GM18520 (cell line): Measurements from ENCODE around the gene ILRUN.
"Not testable (repeated sequence)": the region's sequence is repeated elsewhere in the genome, so short reads cannot be mapped to it uniquely, and the experiment has no call there.

Experiments used
- ATAC-seq: cut with Tn5 transposase; IDR thresholded peaks from one replicate; pipeline ENCODE4 v1.9.1; 2021; ENCODE audit not compliant: unreplicated experiment

ILRUN gene

GRCh38 chr6:34667481-34668238 is 28.9 kb downstream of the ILRUN start:
- no peak for ATAC-seq

DNA sequence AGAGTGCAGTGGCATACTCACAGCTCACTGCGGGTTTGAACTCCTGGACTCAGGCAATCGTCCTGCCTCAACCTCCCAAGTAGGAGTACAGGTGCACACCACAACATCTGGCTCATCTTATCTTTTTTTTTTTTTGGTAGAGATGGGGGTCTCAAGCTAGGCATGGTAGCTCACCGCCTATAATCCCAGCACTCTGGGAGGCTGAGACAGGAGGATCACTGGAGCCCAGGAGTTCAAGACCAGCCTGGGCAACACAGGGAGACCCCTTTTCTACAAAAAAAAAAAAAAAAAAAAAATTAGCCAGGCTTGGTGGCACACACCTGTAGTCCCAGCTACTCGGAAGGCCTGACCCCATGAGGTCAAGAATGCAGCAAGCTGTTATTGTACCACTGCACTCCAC is 31.5 kb downstream of the ILRUN start:
- ATAC-seq, result no peak

DNA sequence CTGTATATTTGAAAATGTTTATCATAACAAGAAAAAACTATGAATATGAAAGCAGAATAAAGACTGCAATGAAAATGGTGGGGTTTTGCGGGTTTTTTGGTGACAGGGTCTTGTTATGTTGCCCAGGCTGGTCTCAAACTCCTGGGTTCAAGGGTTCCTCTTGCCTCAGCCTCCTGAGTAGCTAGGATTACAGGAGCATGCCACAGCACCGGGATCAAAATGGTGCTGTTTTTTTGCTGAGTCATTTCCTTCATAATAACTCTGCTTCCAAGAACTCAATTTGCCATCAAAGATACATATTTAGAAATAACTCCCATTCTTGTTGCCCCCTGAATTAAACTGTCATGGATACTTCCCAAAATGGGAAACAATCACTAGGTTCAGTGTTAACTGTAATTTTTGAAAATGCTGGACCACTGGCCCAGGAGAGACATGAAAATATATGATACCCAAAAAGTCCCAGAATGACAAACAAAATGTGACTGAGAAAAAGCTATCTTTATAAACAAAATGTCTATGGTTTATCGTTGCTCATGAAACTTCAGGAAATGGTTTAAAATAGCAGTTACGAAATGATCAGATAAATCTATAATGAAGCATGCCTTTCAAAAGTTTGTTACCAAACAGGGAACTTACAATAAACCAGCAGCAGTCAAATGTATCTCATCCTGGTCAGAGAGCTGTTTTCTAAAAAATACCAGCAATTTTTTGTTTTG is 32.2 kb downstream of the ILRUN start:
- no peak for ATAC-seq

GRCh38 chr6:34663831-34664255 is 32.7 kb downstream of the ILRUN start:
- ATAC-seq, result no peak

DNA sequence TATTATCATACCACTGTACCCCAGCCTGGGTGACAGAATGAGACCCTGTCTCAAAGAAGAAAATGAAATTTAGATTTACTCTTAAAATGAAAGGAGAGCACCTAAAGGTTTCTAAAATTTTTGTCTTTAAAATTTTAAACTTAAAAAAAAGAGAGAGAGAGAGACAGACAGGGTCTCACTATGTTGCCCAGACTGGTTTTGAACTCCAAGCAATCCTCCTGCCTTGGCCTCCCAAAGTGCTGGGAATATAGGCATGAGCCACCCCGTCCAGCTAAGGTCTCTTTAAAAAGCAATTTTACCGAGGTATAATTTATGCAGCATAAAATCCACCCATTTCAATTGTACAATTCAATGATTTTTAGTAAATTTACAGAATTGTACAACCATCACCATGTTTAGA is 33.2 kb downstream of the ILRUN start:
- no peak for ATAC-seq

GRCh38 chr6:34661357-34661756 is 35.2 kb downstream of the ILRUN start:
- ATAC-seq, result no peak

- no peak for ATAC-seq
These were observed 37.8 kb downstream of the ILRUN start for GRCh38 chr6:34658605-34659265.

DNA sequence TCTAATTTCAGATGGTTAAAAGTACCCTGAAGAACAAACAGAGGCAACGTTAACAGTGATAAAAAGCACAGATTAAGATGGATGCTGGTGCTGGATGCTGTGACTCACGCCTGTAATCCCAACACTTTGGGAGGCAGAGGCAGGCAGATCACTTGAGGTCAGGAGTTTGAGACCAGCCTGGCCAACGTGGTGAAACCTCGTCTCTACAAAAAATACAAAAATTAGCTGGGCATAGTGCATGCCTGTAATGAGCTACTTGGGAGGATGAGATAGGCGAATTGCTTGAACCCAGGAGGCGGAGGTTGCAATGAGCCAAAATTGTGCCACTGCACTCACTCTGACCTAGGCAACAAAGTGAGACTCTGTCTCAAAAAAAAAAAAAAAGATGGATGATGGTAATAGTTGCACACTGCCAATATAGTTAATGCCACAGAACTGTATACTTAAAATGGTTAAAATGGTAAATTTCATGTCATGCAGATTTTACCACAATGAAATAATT is 38.5 kb downstream of the ILRUN start:
- ATAC-seq, result not testable (repeated sequence)

- no peak for ATAC-seq
These were observed 39.1 kb downstream of the ILRUN start for GRCh38 chr6:34657307-34657978.

DNA sequence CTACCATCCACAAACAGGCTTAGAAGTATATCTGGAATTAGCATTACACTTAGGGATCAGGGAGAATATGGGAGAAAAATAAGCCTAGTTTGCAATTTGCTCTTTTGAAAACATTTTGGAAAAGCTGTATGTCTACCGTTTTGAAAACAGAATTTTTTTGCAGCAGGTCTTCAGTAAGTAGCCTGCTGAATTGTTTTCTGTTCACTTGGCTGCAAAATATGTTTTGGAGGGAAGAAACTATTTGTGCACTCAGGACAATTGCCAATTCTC is 39.6 kb downstream of the ILRUN start:
- no peak for ATAC-seq

GRCh38 chr6:34656378-34657036 is 40.1 kb downstream of the ILRUN start:
- ATAC-seq, result peak; percentile 87

DNA sequence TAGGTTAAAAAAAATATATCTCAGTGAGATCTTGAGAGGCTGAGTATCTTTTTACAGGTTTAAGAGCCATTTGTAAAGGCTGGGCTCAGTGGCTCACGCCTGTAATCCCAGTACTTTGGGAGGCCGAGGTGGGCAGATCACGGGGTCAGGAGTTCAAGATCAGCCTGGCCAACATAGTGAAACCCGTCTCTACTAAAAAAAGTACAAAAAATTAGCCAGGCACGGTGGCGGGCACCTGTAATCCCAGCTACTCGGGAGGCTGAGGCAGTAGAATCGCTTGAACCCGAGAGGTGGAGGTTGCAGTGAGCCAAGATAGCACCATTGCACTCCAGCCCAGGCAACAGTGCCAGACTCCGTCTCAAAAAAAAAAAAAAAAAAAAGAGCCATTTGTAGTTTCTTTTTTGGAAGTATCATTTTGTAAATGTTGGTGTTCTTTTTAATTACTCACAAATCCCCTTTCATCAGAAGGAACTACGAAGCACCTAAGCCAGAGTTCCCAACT is 40.6 kb downstream of the ILRUN start:
- not testable (repeated sequence) for ATAC-seq

- no peak for ATAC-seq
These were observed 42.4 kb downstream of the ILRUN start for GRCh38 chr6:34654061-34654710.

DNA sequence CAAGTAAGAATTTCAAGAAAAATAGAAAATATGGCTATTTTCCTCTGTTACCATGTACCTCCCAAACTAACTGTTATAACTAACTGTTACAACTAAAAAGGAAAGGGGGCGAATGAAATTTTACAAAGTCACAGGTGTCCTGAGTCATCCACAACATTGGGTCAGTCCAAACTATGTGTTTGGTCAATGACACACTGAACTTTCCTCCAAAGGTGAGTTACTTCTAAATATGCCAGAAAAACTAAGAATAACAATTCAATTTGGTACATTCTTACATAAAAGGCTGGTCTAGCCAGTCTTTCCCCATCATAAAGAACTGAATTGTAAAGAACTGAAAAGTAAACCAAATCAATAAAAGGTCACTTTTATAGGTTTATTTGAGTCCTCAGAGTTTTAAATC is 44.3 kb downstream of the ILRUN start:
- no peak for ATAC-seq

DNA sequence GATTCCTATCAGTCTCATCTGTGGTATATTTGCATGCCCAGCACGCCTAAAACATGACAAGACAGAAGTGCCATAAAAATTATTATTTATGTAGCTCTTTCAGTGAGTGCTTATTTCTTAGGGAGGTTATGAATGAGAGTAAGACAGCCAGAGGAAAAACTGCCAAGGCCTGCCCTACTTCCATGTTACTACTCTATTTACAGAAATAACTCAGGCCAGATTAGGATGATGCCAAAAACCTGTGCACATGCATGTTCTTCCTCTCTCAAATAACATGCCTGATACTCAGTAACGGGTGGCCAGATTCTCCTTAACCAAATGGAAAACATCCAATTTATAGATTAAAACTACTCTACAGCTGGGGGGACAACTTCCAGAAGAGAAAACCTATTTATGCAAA is 45.7 kb downstream of the ILRUN start:
- no peak for ATAC-seq

- ATAC-seq, result not testable (repeated sequence)
These were observed 46.3 kb downstream of the ILRUN start for GRCh38 chr6:34650232-34650631.

DNA sequence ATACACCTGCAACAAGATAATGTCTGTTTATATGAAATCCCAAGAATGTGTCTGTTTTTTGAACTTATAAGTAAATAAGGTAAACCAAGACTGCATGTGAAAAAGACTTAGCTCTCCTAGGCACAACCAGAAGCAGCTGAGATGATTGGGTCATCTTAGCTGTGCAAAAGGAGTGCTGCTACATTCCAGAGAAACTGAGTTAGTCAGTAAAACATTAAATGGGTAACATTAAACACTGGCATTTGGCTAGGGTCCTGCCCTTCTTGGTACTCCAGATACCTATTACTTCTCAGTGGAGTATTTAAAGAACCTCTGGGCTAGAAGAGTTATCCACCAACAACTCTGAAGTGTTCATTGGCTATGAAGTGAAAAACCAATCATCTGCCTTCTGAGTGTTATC is 47.8 kb downstream of the ILRUN start:
- no peak for ATAC-seq
